Measurements from ENCODE around the gene TRMT10B.
A peak's percentile ranks its signal among the peaks of the same experiment; 100 is the strongest.
"Not testable (repeated sequence)": the region's sequence is repeated elsewhere in the genome, so short reads cannot be mapped to it uniquely, and the experiment has no call there.

Gene TRMT10B

DNA sequence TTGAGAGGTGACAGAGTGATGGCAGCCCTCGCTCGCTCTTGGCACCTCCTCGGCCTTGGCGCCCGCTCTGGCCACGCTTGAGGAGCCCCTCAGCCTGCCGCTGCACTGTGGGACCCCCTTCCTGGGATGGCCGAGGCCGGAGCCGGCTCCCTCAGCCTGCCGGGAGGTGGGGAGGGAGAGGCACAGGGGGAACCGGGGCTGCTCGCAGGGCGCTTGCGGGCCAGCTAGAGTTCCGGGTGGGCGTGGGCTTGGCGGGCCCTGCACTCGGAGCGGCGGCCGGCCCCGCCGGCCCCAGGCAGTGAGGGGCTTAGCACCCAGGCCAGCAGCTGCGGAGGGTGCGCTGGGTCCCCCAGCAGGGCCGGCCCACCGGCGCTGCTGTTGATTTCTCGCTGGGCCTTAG is 1.9 kb upstream of the TRMT10B start:
- DNase-seq: not testable (repeated sequence)

DNA sequence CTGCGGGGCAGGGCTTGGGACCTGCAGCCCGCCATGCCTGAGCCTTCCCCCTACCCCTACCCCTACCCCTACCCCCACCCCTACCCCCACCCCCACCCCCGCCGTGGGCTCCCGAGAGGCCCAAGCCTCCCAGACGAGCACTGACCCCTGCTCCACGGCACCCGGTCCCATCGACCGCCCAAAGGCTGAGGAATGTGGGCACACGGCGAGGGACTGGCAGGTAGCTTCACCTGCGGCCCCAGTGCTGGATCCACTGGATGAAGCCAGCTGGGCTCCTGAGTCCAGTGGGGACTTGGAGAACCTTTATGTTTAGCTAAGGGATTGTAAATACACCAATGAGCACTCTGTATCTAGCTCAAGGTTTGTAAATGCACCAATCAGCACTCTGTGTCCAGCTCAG is 1.5 kb upstream of the TRMT10B start:
- DNase-seq: not testable (repeated sequence)

DNA sequence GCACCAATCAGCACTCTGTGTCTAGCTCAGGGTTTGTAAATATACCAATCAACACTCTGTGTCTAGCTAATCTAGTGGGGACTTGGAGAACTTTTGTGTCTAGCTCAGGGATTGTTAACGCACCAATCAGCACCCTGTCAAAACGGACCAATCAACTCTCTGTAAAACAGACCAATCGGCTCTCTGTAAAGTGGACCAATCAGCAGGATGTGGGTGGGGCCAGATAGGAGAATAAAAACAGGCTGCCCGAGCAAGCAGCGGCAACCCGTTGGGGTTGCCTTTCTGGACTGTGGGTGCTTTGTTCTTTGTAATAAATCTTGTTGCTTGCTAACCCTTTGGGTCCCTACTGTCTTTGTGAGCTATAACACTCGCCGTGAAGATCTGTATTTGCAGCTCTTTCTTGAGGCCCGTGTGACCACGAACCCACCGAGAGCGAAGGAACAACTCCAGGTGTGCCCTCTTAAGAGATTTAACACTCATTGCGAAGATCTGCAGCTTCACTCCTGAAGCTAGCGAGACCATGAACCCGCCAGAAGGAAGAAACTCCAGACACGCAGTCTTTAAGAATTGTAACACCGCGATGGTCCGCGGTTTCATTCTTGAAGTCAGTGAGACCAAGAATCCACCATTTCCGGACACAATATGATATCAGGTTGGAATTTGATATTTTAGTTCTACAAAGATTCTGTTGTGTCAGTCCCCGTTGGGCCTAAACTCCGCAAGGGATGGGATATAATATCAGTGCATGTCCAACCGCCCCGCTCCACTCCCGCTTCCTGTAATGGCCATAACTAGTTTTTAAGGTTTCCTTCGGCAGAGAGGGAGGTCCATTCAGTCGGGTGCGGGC is 740 bp upstream of the TRMT10B start:
- no peak for DNase-seq

DNA sequence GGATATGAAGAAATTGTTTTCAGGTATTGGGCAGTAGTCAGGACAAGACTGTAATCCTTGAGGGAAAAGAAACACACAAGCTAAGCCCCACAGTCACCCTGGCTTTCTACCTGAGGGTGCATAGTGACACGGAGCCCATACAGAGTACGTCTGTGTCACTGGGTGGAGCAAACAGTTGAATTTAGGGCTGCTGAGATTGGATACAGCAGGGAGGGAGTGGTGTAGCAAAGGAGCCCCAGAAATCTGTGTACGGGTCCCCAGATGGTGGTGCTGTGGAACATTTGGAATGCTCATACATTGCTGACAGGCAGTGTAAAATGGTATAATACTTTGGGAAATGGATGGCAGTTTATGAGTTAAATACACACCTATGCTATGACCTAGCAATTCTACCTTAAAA is 5.1 kb downstream of the TRMT10B start:
- no peak for DNase-seq

DNA sequence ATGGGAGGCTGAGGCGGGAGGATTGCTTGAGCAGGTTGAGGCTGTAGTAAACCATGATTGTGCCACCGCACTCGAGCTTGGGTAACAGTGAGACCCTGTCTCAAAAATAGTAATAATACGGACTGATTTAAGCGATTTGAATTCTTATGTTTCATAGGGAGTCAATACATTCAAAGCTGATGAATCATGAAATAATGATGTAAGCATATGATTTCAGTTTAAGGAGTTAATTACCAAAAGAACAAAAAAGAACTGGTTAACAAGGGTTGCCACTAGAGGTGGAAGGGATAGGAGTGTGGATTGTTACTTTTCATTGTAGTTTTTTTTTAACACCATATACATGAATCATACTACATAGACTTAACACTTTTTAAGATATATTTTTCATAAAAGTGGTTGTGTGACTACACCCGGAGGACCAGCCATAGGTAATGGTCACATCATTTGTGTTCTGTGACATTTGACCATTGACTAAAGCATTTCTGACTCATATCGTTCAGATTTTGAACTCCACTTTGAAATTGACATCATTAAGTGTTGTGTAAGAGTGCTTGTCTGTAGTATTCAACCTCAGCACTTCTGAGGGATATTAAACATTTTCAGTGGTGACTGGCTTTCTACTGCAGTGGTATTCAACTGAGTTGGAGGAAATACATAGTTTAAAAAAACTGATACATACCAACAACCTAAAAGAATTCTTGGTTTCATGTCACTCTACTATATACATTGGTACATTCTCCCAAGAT is 7.0 kb downstream of the TRMT10B start:
- no peak for DNase-seq

DNA sequence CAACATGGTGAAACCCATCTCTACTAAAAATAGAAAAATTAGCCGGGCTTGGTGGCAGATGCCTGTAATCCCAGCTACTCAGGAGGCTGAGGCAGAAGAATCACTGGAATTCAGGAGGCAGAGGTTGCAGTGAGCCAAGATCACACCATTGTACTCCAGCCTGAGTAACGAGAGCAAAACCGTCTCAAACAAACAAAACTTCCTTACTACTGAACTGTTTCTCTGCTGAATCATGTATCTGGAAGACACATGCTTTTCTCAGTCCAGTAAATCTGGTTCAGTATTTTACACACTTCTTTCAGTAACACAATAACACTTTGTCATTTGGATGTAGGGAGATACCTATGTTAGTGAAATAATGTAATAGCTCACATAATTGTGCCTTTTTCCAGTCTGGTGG is 7.9 kb downstream of the TRMT10B start:
- DNase-seq: no peak

DNA sequence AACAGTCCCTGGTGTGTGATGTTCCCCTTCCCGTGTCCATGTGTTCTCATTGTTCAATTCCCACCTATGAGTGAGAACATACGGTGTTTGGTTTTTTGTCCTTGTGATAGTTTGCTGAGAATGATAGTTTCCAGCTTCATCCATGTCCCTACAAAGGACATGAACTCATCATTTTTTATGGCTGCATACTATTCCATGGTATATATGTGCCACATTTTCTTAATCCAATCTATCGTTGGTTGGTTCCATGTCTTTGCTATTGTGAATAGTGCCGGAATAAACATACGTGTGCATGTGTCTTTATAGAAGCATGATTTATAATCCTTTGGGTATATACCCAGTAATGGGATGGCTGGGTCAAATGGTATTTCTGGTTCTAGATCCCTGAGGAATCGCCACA is 11.7 kb downstream of the TRMT10B start:
- not testable (repeated sequence) for DNase-seq

DNA sequence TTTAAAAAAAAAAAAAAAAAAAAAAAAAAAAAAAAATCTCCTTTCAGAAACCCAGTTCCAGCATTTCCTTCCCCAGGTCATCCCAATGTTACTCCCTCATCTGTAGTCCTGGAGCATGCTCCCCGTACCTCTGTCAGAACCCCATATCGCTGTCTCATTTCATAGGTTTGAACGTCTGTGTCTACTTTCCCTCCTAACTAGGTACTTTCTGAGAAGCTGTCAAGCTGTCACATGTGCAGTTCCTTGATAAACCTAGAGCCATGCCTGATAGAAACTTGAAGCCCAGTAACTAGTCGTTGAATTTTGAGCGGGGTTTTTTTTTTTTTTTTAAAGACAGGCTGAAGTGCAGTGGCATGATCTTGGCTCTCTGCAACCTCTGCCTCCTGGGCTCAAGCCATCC is 15.7 kb downstream of the TRMT10B start:
- no peak for DNase-seq

DNA sequence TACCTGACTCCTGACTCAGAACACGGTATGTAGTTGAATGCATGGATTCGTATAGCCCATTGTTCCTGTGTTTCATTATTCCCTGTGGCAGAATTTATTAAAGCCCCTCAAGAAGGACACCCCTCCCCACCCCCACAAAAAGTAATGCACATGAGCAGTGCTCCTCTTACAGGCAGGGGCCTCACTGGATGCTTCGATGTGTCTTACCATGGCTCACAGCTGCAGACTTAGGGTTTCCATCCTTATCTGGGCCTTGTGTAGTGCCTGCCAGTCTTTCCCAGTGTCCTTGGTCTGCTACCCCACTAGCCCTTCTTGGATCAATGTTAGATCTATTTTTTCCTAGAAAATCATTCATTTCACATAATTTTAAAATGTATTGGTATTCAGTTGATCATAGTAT is 16.4 kb downstream of the TRMT10B start:
- no peak for DNase-seq

DNA sequence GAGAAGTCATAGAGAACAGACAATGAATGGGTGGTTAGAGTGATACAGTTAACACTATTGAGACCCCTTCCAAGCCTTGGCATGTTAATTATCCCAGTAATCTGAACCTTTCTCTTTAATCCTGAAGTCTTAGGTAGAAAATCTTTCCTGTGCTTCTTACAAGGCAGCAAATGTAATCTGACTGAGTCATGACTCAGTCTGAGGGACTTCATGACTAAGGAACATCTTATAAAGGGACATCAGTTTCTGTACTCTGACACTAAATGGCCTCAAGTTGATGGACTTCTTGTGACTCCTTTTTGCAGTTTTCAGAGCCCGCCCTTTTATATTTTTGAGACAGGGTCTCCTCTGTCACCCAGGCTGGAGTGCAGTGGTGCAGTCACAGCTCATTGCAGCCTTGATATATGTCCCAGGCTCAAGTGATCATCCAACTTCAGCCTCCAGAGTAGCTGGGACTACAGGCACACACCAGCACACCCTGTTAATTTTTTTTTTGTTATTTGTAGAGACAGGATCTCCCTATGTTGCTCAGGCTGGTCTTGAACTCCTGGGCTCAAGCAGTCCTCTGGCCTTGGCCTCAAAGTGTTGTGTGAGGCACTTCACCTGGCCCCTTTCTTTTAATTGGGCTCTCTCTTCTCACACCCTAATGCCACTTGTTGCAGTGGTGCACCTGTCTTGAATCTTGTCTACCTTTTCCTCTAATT is 21.8 kb downstream of the TRMT10B start:
- DNase-seq: no peak

DNA sequence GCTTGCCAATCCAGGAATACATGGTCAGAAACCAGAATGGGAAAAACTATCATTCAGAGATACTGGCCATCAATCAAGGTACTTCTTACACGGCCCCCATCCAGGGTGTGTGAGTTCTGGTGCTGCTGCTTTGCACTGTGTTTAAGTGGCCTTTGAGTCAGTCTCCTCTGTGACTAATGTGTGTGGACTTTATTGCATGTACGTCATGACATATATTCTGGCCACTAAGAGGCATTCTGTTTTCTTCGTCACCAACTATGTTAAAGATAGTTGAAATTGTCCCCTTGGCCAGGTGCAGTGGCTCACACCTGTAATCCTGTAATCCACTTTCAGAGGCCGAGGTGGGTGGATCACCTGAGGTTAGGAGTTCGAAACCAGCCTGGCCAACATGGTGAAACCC is 22.7 kb downstream of the TRMT10B start:
- DNase-seq: no peak

DNA sequence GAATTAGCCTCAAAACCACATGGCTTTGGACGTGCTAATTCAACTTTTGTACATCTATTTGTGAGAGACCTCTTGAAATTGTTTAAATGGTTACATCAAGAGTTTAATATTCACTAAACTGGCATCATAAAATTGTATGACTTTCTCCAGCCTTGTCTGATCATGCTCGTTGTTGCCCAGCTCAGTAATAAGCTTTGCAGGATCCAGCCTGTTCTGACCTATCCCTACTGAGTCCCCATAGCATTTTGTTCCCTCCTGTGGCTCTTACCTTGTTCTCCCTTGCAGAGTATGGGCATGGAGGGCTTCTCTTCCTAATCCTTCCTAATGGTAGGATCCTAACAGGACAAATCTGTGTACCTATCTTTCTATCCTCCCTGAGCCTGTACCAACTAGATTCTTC is 24.9 kb downstream of the TRMT10B start:
- DNase-seq: no peak

DNA sequence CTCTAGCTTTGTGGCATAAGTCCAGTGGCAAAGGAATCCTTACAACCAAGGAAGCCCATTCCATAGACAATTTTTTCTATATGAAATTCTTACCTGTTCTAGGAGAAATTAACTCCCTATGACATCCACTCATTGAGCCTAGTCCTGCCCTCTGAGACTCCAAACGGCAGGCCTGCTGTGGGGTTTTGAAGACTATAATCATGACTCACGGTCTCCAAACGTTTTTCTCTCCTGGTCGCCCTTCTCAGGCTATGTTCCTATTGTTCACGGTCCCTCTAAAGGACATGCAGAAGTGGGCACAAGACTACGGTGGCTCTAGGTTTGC is 30.6 kb downstream of the TRMT10B start:
- no peak for DNase-seq

DNA sequence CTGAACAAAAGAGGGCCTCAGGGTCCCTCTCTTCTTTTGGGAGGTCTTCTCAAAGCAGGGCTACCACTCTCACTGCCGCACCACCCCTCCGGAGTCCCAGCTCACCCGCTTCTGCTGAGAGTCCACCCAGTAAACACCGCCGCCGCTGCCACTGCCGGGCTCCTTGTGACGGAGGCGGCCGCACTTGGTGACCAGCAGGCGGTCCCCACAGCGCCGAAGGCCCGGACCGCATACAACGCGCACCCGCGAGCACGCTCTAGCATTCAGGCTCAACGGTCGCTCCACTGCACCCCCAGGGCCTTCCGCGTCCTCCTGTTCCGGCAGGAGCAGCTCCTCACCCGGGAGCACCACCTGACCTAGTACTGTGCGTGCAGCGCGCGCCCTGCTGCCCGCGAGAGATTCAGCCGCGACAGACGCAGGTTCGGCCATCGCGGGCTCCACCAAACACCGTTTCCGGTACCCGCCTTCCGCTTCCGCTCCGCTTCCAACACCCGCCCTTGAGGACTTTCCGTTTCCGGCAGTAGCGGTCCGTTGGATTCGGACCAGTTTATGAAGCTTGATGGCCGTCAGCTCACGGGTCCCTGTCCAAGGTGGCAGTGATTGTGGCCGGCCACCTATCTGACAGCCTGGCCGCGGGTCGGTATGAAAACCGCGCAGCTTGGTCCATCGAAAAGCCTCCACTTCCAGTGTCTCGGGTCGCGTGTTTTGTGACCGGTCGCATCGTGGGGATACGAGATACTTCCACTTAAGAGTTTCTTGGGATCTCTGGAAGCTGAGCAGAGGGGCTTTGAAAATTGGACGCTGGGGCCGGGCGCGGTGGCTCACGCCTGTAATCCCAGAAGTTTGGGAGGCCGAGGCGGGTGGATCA is 31.2 kb downstream of the TRMT10B start, which contains the start of gene EXOSC3:
EXOSC3 (minus strand) TSS at position 449 of the 868 bp plus-strand sequence; CDS start at position 429, 20 bp downstream.
- peak; percentile 96 for DNase-seq

DNA sequence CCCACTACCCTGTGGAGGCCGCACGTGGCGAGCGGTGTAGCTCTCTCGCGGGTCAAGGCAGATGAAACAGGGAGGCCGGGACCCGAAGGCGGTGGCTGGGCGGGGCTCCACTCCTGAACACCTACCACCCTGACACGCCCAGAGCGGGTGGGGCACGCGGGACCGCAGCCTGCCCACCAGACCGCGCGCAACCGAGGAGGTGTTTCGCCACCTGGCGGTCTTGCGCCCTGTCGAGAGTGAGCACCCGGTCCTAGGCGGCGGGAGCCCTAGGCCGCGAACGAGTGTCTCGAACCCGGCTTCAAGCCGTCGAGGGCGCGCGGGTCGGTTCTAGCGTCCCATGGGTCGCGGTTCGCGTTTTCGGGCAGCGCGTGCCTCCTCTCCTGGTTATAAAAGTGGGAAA is 33.5 kb downstream of the TRMT10B start:
- no peak for DNase-seq

DNA sequence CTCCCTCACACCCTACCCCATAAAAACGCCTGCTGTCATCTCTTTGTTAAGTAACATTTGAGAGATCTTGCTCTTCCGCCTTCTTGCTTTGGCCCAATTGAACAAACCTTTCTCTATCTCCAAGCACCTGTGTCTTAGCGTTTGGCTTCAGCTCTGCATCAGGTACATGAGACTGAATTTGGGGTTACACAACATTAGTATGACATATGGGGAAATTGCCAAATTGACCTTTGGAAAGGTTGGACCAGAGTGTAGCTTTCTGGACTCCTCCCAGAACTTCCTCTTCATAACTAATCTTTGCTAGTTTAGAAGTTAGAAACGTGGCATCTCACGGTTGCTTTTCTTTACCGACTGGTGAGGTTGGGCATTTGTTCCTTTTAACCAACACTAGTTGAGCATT is 34.7 kb downstream of the TRMT10B start:
- no peak for DNase-seq

DNA sequence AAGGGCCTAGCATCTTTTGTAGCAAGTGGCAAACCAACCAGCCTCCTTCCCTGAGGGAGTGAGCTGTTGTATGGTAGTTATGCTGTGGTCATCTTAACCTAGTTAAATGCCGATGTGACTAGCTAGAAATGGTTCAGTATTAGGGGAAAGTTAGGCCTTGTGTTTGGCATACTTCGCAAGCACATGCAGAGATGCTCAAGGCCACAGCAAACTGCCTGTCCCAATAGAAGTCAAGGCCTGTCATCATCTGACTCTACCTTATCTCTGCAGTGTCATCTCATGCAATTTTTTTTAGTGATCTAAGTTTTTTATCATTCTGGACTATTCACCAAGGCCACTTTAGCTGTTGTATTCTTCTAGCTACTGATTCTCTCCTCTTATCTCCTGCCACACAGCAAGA is 36.5 kb downstream of the TRMT10B start:
- DNase-seq: no peak

DNA sequence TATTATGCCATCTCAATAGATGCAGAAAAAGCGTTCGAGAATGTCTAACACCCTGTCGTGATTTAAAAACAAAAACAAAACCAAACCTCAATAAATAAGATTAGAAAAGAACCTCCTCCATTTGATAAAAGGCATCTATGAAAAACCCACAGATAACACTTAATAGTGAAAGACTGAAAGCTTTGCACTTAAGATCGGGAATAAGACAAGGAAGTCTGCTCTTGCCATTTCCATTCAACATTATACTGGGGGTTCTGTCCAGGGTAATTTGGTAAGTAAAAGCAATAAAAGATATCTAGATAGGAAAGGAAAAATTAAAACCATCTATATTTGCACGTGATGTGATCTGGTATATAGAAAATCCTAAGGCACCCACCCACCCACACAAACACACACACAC is 38.5 kb downstream of the TRMT10B start:
- DNase-seq: no peak

DNA sequence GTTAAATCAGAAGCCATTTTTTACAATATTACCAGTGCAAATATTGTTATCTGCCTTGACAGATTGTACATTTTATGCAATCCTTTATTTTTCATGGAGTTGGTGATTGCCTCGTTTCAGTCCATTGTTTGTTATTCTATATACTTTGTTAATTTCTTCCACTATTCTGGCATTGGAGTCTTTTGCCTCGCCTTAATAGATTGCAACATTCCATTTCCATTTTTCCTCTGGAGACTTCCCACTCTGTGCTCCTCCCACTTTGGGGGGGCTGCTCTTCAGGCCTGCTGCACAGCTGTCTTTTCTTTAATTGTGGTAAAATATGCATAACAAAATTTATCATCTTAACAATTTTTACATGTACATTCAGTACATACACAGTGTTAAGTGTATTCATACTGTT is 42.6 kb downstream of the TRMT10B start:
- DNase-seq: no peak

DNA sequence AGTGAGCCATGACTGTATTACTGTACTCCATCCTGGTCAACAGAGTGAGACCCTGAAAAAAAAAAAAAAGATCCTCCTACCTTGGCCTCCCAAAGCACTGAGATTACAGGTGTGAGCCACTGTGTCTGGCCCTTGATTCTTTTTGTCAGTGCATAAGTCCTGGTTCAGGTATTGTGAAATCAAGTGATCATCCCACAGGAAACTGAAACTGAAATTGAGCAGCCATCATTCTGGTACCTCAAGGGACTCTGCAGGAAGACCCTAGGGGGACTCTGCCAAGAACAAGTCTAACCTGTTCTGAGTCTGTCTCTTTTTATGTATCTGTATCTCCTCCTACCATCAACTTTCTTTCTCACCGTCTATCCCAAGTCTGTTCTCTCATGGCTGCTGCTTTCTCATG is 45.1 kb downstream of the TRMT10B start:
- DNase-seq: no peak

DNA sequence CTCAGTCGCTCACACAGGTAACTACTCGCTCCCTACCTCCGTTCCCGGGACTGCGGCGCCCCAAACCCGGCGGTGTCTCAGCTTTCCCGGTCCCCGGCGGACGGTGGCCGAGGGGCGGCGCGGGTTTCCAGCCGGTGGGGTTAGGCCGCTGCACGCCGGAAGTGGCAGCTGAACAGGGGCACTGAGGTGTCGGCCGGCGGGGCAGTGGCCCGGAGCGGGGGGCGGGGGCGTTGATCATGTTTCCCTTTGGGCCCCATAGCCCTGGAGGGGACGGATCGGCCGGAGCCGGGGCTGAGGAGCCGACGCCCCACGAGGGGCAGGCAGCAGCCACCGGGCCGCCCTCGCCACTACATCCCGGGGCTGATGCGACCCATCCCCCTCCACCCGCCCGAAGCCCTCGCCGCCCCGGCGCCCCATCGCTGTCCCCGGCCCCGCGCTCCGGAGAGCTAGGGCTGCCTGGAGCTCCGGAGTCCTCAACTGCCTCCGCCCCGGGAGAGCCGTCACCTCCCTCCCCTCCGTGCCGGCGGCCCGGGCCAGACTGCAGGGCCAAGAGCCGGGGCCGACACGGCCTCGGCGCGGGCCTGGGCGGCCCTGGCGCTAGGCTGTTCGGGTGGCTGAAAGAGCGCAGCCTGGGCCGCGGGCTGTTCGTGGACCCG is 47.2 kb downstream of the TRMT10B start, which contains the start of gene DCAF10:
DCAF10 (plus strand) TSS at position 167 of the 656 bp plus-strand sequence; CDS start at position 237, 70 bp downstream.
- peak; percentile 93 for DNase-seq

DNA sequence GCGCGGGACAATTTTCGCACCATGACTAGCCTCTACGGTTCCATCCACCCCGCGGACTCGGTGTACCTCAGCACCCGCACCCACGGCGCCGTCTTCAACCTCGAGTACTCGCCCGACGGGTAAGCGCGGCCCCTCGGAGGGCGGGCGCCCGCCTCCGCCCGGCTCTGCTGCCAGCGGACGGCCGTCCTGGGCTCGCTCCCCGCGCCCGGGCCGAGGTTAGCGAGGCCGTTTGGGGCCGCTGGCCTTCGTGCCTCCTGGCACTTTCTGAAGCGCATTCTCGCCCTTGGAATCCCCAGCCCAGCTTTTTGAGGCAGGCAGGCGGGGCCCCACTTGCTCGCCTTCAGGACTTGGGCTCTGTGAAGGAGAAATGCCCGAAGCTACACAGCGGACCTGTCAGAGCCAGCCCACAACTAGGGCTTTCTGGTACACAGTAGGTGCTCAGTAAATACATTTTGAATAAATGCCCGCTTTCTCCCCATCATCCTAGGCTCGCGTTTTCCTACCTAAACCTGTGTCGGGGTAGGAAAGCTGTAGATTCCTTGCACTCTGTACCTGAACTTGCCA is 47.8 kb downstream of the TRMT10B start:
- peak; percentile 57 for DNase-seq
